Stimulated activated CD4-positive, alpha-beta T cell treated with anti-CD3 and anti-CD28 coated beads, Interleukin-15, amount 100 ng/mL, for 1 hour (primary cell): ENCODE results near the gene BSND.

Experiments used
- DNase-seq, 2 donors: peaks; one replicate each; pipeline ENCODE4 v3.0.0-alpha.2; 2020; ENCODE audit warnings: low read depth in 1 of 2, low spot score in 1 of 2

BSND gene

GRCh38 chr1:54990916-54991315, 7.8 kb upstream of the BSND start:
- DNase-seq, result no peak

GRCh38 chr1:54991939-54992338, 6.8 kb upstream of the BSND start:
- no peak for DNase-seq

- DNase-seq, result no peak
Observed at GRCh38 chr1:54993140-54993539, 5.6 kb upstream of the BSND start.

- no peak for DNase-seq
Observed at GRCh38 chr1:54994355-54994990, 4.3 kb upstream of the BSND start.

GRCh38 chr1:54995013-54995760, 3.5 kb upstream of the BSND start:
- no peak for DNase-seq

- no peak for DNase-seq
Observed at GRCh38 chr1:54995835-54996234, 2.9 kb upstream of the BSND start.

GRCh38 chr1:54996359-54996868, 2.3 kb upstream of the BSND start:
- DNase-seq, result peak; percentile 56 to 63

- no peak for DNase-seq
Observed at GRCh38 chr1:54996869-54997710, 1.6 kb upstream of the BSND start.

- DNase-seq, result no peak
Observed at GRCh38 chr1:54997711-54997986, 1.1 kb upstream of the BSND start.

GRCh38 chr1:54998100-54998499, 633 bp upstream of the BSND start:
- no peak for DNase-seq

- DNase-seq, result no peak
Observed at GRCh38 chr1:55000110-55001085, 1.7 kb downstream of the BSND start.

- DNase-seq, result no peak
Observed at GRCh38 chr1:55001311-55001710, 2.6 kb downstream of the BSND start.

GRCh38 chr1:55002686-55003085, 4.0 kb downstream of the BSND start:
- DNase-seq, result no peak

- DNase-seq, result no peak
Observed at GRCh38 chr1:55005351-55006140, 6.8 kb downstream of the BSND start.

- no peak for DNase-seq
Observed at GRCh38 chr1:55006931-55007330, 8.2 kb downstream of the BSND start.

- no peak for DNase-seq
Observed at GRCh38 chr1:55007625-55008024, 8.9 kb downstream of the BSND start.

- no peak for DNase-seq
Observed at GRCh38 chr1:55010194-55010886, 11.6 kb downstream of the BSND start.

GRCh38 chr1:55010887-55011217, 12.1 kb downstream of the BSND start:
- no peak for DNase-seq

- DNase-seq, result no peak
Observed at GRCh38 chr1:55012661-55013060, 13.9 kb downstream of the BSND start.

GRCh38 chr1:55015123-55015522, 16.4 kb downstream of the BSND start:
- DNase-seq, result no peak
